Thyroid gland (tissue), 4 donors: ENCODE data around the gene TBC1D8. TPM values are rescaled to one million over a fixed set of nuclear protein-coding genes. Genes with fewer than 3 reads are reported as not detected.

Source experiments
- DNase-seq, 2 donors: peaks; one replicate each; pipeline ENCODE4 v3.0.0-alpha.2; 2019
- H3K27ac ChIP-seq, 3 donors: fragments of 200-600 bp; sonication (generic); 1 replicate in 2 of 3; 2 replicates in 1 of 3; pipeline ENCODE4 v1.5.1; 2016 to 2019; ENCODE audit warnings: mild to moderate bottlenecking in 1 of 3, moderate library complexity in 1 of 3
- H3K27me3 ChIP-seq: fragments of 200-600 bp; sonication (generic); one replicate; pipeline ENCODE4 v1.5.1; 2019
- H3K36me3 ChIP-seq, 2 donors: fragments of 200-600 bp; sonication (generic); one replicate each; pipeline ENCODE4 v1.5.1; 2016 to 2019
- H3K4me1 ChIP-seq, 2 donors: fragments of 200-600 bp; sonication (generic); one replicate each; pipeline ENCODE4 v1.5.1; 2017 to 2019
- H3K4me3 ChIP-seq, 3 donors: fragments of 200-600 bp; sonication (generic); replicated peaks in 1 of 3; 1 replicate in 2 of 3; 2 replicates in 1 of 3; pipeline ENCODE4 v1.5.1; 2016; ENCODE audit warnings: mild to moderate bottlenecking in 1 of 3
- H3K9me3 ChIP-seq: fragments of 200-600 bp; sonication (generic); one replicate; pipeline ENCODE4 v1.5.1; 2017
- POLR2A ChIP-seq, 2 donors: fragments of 450-650 bp; IDR thresholded peaks; one replicate each; pipeline ENCODE4 v1.6.1; 2017; ENCODE audit warnings: antibody characterized with exemption in 2 of 2, mild to moderate bottlenecking in 2 of 2, moderate library complexity in 1 of 2
- WGBS, 2 donors: methylation state at CpG; one replicate each; pipeline ENCODE4 v1.1.5; 2017; 5-methylcytosine and 5-hydroxymethylcytosine counted together
- intact Hi-C: fragments of 100-400 bp; cut with DNase I; formaldehyde crosslinking; loops from one replicate; pipeline ENCODE4 v1.15.1; 2023
- total RNA-seq, 4 donors: library from RNA; depleted of rRNA; stranded (reverse); fragments of >200 nt; gene quantifications; one replicate each; pipeline ENCODE4 v1.2.3, GENCODE V29; 2016
- TF ChIP-seq, protein P1 (sequence below), 6 experiments: fragments of 200-600 bp in 3 of 6; fragments of 450-650 bp in 3 of 6; sonication (generic) in 3 of 6; IDR thresholded peaks; one replicate each; pipeline ENCODE4 v1.5.1; 2016 to 2019; ENCODE audit warnings: antibody characterized with exemption in 6 of 6, mild to moderate bottlenecking in 2 of 6, inconsistent platforms in 1 of 6, moderate library complexity in 1 of 6

TBC1D8 gene
- total RNA-seq, 4 donors from 2014 or later: 16.4 to 36.8 (median 27.1) TPM

- Histone ChIP-seq H3K9me3 (no peaks in the 10 kb centered on the region), H3K4me1 (peaks cover 4 to 6% of the 10 kb centered on the region in 2 donors), H3K36me3 (no peaks in the 10 kb centered on the region), H3K27me3 (no peaks in the 10 kb centered on the region), H3K27ac (no peak overlapping the region), H3K4me3 (no peak overlapping the region)
- DNase-seq: peak; percentile 36 to 57
- intact Hi-C loops: no loop called here
- TF ChIP-seq, protein P1, sequence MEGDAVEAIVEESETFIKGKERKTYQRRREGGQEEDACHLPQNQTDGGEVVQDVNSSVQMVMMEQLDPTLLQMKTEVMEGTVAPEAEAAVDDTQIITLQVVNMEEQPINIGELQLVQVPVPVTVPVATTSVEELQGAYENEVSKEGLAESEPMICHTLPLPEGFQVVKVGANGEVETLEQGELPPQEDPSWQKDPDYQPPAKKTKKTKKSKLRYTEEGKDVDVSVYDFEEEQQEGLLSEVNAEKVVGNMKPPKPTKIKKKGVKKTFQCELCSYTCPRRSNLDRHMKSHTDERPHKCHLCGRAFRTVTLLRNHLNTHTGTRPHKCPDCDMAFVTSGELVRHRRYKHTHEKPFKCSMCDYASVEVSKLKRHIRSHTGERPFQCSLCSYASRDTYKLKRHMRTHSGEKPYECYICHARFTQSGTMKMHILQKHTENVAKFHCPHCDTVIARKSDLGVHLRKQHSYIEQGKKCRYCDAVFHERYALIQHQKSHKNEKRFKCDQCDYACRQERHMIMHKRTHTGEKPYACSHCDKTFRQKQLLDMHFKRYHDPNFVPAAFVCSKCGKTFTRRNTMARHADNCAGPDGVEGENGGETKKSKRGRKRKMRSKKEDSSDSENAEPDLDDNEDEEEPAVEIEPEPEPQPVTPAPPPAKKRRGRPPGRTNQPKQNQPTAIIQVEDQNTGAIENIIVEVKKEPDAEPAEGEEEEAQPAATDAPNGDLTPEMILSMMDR (IDR thresholded peaks at IDR 0.05): no peak
- TF ChIP-seq POLR2A (IDR thresholded peaks at IDR 0.05): no peak
- 58 to 67% methylated on average over 15 of the region's 15 CpGs for WGBS, 2 donors
Measured at GRCh38 chr2:101032084-101032776, 119.0 kb downstream of the TBC1D8 start.

DNA sequence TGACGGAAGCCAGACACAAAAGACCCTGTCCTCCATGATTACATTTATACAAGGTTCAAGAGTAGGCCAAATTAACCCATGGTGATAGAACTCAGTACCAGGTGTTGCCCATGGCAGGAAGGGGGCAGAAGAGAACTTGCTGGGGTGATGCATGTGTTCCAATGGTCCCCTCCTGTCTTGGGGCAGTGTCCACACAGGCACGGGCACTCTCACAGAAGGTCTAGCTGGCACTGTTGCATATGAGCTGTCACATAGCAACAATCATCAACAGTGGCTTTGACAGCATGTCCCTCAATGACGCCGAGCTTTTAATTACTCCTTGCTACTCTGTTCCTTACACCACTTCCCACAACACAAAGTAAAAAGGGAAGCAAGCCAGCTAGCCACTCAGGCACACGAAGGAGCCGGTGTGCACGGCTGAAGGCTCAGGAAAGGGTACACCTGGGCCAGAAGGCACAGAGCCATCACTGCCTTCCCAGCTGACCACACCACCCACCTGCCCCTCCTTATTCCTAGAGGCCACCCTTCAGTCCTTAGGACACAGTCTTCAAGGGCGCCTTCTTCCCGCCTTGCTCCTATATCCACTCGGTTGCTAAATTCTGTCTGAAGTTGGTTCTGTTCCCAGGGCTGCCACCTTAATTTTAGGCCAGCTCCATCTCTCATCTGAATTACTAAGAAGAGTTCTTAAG lies 120.2 kb downstream of the TBC1D8 start:
- Histone ChIP-seq H3K4me1 (peaks cover 4 to 6% of the 10 kb centered on the region in 2 donors), H3K27me3 (no peaks in the 10 kb centered on the region), H3K9me3 (no peaks in the 10 kb centered on the region), H3K36me3 (no peaks in the 10 kb centered on the region), H3K27ac (no peak overlapping the region), H3K4me3 (no peak overlapping the region)
- DNase-seq: peak; percentile 18 to 40
- TF ChIP-seq, protein P1 (IDR thresholded peaks at IDR 0.05): no peak
- TF ChIP-seq POLR2A (IDR thresholded peaks at IDR 0.05): no peak
- intact Hi-C loops: no loop called here
- 69 to 74% methylated on average over 10 of the region's 10 CpGs for WGBS, 2 donors

GRCh38 chr2:101027852-101028251 lies 123.3 kb downstream of the TBC1D8 start:
- Histone ChIP-seq H3K4me3 (no peak overlapping the region), H3K27me3 (no peaks in the 10 kb centered on the region), H3K36me3 (no peaks in the 10 kb centered on the region), H3K9me3 (no peaks in the 10 kb centered on the region), H3K4me1 (peaks cover 4 to 6% of the 10 kb centered on the region in 2 donors), H3K27ac (no peak overlapping the region)
- intact Hi-C loops: no loop called here
- no peak for DNase-seq
- no peak for TF ChIP-seq POLR2A (IDR thresholded peaks at IDR 0.05)
- TF ChIP-seq, protein P1 (IDR thresholded peaks at IDR 0.05): no peak
- WGBS, 2 donors: 95 to 97% methylated on average over 8 of the region's 8 CpGs

- no peaks in the 10 kb centered on the region for H3K9me3 ChIP-seq
- no peak overlapping the region for H3K4me3 ChIP-seq
- intact Hi-C loops: no loop called here
- TF ChIP-seq POLR2A (IDR thresholded peaks at IDR 0.05): no peak
- TF ChIP-seq, protein P1 (IDR thresholded peaks at IDR 0.05): no peak
- DNase-seq: no peak
- no peaks in the 10 kb centered on the region for H3K27me3 ChIP-seq
- no peaks in the 10 kb centered on the region for H3K4me1 ChIP-seq
- 86 to 87% methylated on average over 14 to 15 of the region's 15 CpGs for WGBS, 2 donors
- H3K27ac ChIP-seq: no peak overlapping the region
- no peaks in the 10 kb centered on the region for H3K36me3 ChIP-seq
Measured at GRCh38 chr2:101026923-101027469, 124.2 kb downstream of the TBC1D8 start.

- H3K4me1 ChIP-seq: no peaks in the 10 kb centered on the region
- H3K27me3 ChIP-seq: no peaks in the 10 kb centered on the region
- no peak overlapping the region for H3K27ac ChIP-seq
- H3K36me3 ChIP-seq: no peaks in the 10 kb centered on the region
- no peak overlapping the region for H3K4me3 ChIP-seq
- intact Hi-C loops: no loop called here
- no peaks in the 10 kb centered on the region for H3K9me3 ChIP-seq
- DNase-seq: no peak
- TF ChIP-seq POLR2A (IDR thresholded peaks at IDR 0.05): no peak
- TF ChIP-seq, protein P1 (IDR thresholded peaks at IDR 0.05): no peak
- 82 to 83% methylated on average over 9 of the region's 9 CpGs for WGBS, 2 donors
Measured at GRCh38 chr2:101026253-101026701, 124.9 kb downstream of the TBC1D8 start.
